Activated T-cell treated with anti-CD3 and anti-CD28 coated beads, Interleukin-2, amount 50 U/mL, for 4 hours (primary cell): ENCODE results near the gene PTPN5. TPM values are rescaled to one million over a fixed set of nuclear protein-coding genes. Genes with fewer than 3 reads are reported as not detected.

Experiments used
- ATAC-seq, 2 donors: fragments of 200-7000 bp; cut with Tn5 transposase; one replicate each; pipeline ENCODE4 v1.10.0; 2021
- DNase-seq: peaks from one replicate; pipeline ENCODE4 v3.0.0-alpha.2; 2020
- H3K27me3 Mint-ChIP-seq: one replicate; pipeline ENCODE4 v1.8.0; 2021; ENCODE audit warnings: low read depth, mixed read lengths
- H3K36me3 Mint-ChIP-seq: one replicate; pipeline ENCODE4 v1.8.0; 2022; ENCODE audit warnings: mixed read lengths; ENCODE audit not compliant: insufficient read depth
- H3K4me1 Mint-ChIP-seq: one replicate; pipeline ENCODE4 v1.8.0; 2021; ENCODE audit warnings: low read depth, mixed read lengths
- H3K4me3 Mint-ChIP-seq: one replicate; pipeline ENCODE4 v1.8.0; 2021; ENCODE audit warnings: mild to moderate bottlenecking, moderate library complexity, mixed read lengths
- H3K9me3 Mint-ChIP-seq: one replicate; pipeline ENCODE4 v1.8.0; 2021; ENCODE audit warnings: mixed read lengths
- total RNA-seq, 3 donors: library from RNA; stranded (reverse); gene quantifications; one replicate each; pipeline ENCODE4 v1.2.1, GENCODE V29; 2021

Gene PTPN5
- total RNA-seq, 3 donors from 2014 or later: not detected

GRCh38 chr11:18766015-18766414, 25.6 kb downstream of the PTPN5 start:
- no peaks in the 10 kb centered on the region for H3K36me3 Mint-ChIP-seq
- DNase-seq (no peak), ATAC-seq (no peak)
- peaks cover 3% of the 10 kb centered on the region for H3K27me3 Mint-ChIP-seq
- no peaks in the 10 kb centered on the region for H3K9me3 Mint-ChIP-seq
- no peak overlapping the region for H3K4me3 Mint-ChIP-seq
- peaks cover 9% of the 10 kb centered on the region for H3K4me1 Mint-ChIP-seq

GRCh38 chr11:18765554-18765953, 26.0 kb downstream of the PTPN5 start:
- H3K27me3 Mint-ChIP-seq: peaks cover 3% of the 10 kb centered on the region
- H3K4me1 Mint-ChIP-seq: peaks cover 9% of the 10 kb centered on the region
- DNase-seq (no peak), ATAC-seq (no peak)
- H3K36me3 Mint-ChIP-seq: no peaks in the 10 kb centered on the region
- no peaks in the 10 kb centered on the region for H3K9me3 Mint-ChIP-seq
- H3K4me3 Mint-ChIP-seq: no peak overlapping the region

GRCh38 chr11:18761741-18762140, 29.9 kb downstream of the PTPN5 start:
- H3K4me3 Mint-ChIP-seq: no peak overlapping the region
- peaks cover 9% of the 10 kb centered on the region for H3K4me1 Mint-ChIP-seq
- peaks cover 3% of the 10 kb centered on the region for H3K27me3 Mint-ChIP-seq
- no peak for DNase-seq
- H3K36me3 Mint-ChIP-seq: no peaks in the 10 kb centered on the region
- no peaks in the 10 kb centered on the region for H3K9me3 Mint-ChIP-seq
- ATAC-seq: no peak

- DNase-seq (no peak), ATAC-seq (no peak)
- H3K9me3 Mint-ChIP-seq: no peaks in the 10 kb centered on the region
- H3K4me1 Mint-ChIP-seq: peaks cover 9% of the 10 kb centered on the region
- no peak overlapping the region for H3K4me3 Mint-ChIP-seq
- peaks cover 3% of the 10 kb centered on the region for H3K27me3 Mint-ChIP-seq
- no peaks in the 10 kb centered on the region for H3K36me3 Mint-ChIP-seq
These were observed 30.5 kb downstream of the PTPN5 start for GRCh38 chr11:18761144-18761543.

- H3K9me3 Mint-ChIP-seq: no peaks in the 10 kb centered on the region
- no peak for ATAC-seq
These were observed 33.8 kb downstream of the PTPN5 start for GRCh38 chr11:18757811-18758210.

GRCh38 chr11:18756889-18757288, 34.7 kb downstream of the PTPN5 start:
- H3K4me3 Mint-ChIP-seq: no peak overlapping the region
- H3K9me3 Mint-ChIP-seq: no peaks in the 10 kb centered on the region
- no peaks in the 10 kb centered on the region for H3K27me3 Mint-ChIP-seq
- no peaks in the 10 kb centered on the region for H3K36me3 Mint-ChIP-seq
- DNase-seq (no peak), ATAC-seq (no peak)
- no peaks in the 10 kb centered on the region for H3K4me1 Mint-ChIP-seq

More at GRCh38 chr11:18757811-18758210, 33.8 kb downstream of the PTPN5 start:
- Mint-ChIP-seq H3K27me3 (no peaks in the 10 kb centered on the region), H3K4me3 (no peak overlapping the region), H3K36me3 (no peaks in the 10 kb centered on the region), H3K4me1 (no peaks in the 10 kb centered on the region)
- no peak for DNase-seq

- Mint-ChIP-seq H3K27me3 (peaks cover 10% of the 10 kb centered on the region), H3K4me1 (no peaks in the 10 kb centered on the region), H3K36me3 (no peaks in the 10 kb centered on the region), H3K9me3 (no peaks in the 10 kb centered on the region), H3K4me3 (no peak overlapping the region)
- no peak for DNase-seq
- ATAC-seq: no peak
These were observed 37.3 kb downstream of the PTPN5 start for GRCh38 chr11:18754308-18754707.

GRCh38 chr11:18752502-18752901, 39.1 kb downstream of the PTPN5 start:
- Mint-ChIP-seq H3K4me1 (no peaks in the 10 kb centered on the region), H3K27me3 (peaks cover 12% of the 10 kb centered on the region), H3K4me3 (no peak overlapping the region), H3K9me3 (no peaks in the 10 kb centered on the region), H3K36me3 (no peaks in the 10 kb centered on the region)
- ATAC-seq (no peak), DNase-seq (no peak)

GRCh38 chr11:18750944-18751343, 40.7 kb downstream of the PTPN5 start:
- no peaks in the 10 kb centered on the region for H3K4me1 Mint-ChIP-seq
- no peaks in the 10 kb centered on the region for H3K9me3 Mint-ChIP-seq
- no peaks in the 10 kb centered on the region for H3K36me3 Mint-ChIP-seq
- peaks cover 12% of the 10 kb centered on the region for H3K27me3 Mint-ChIP-seq
- H3K4me3 Mint-ChIP-seq: no peak overlapping the region
- no peak for ATAC-seq
- no peak for DNase-seq

- Mint-ChIP-seq H3K4me3 (no peak overlapping the region), H3K4me1 (no peaks in the 10 kb centered on the region), H3K36me3 (no peaks in the 10 kb centered on the region), H3K9me3 (no peaks in the 10 kb centered on the region), H3K27me3 (peaks cover 12% of the 10 kb centered on the region)
- DNase-seq: no peak
- no peak for ATAC-seq
These were observed 41.8 kb downstream of the PTPN5 start for GRCh38 chr11:18749681-18750319.

GRCh38 chr11:18748766-18749365, 42.7 kb downstream of the PTPN5 start:
- no peaks in the 10 kb centered on the region for H3K4me1 Mint-ChIP-seq
- ATAC-seq (no peak), DNase-seq (no peak)

GRCh38 chr11:18745251-18745650, 46.3 kb downstream of the PTPN5 start:
- Mint-ChIP-seq H3K27me3 (peaks cover 6% of the 10 kb centered on the region), H3K4me3 (no peak overlapping the region), H3K9me3 (no peaks in the 10 kb centered on the region), H3K36me3 (no peaks in the 10 kb centered on the region), H3K4me1 (no peaks in the 10 kb centered on the region)
- no peak for DNase-seq
- no peak for ATAC-seq

More at GRCh38 chr11:18748766-18749365, 42.7 kb downstream of the PTPN5 start:
- Mint-ChIP-seq H3K27me3 (peaks cover 12% of the 10 kb centered on the region), H3K4me3 (no peak overlapping the region), H3K36me3 (no peaks in the 10 kb centered on the region), H3K9me3 (no peaks in the 10 kb centered on the region)

GRCh38 chr11:18743900-18744514, 47.6 kb downstream of the PTPN5 start:
- Mint-ChIP-seq H3K36me3 (no peaks in the 10 kb centered on the region), H3K4me1 (no peaks in the 10 kb centered on the region), H3K9me3 (no peaks in the 10 kb centered on the region), H3K27me3 (peaks cover 2% of the 10 kb centered on the region), H3K4me3 (no peak overlapping the region)
- ATAC-seq: no peak
- DNase-seq: no peak

GRCh38 chr11:18743365-18743764, 48.2 kb downstream of the PTPN5 start:
- Mint-ChIP-seq H3K27me3 (no peaks in the 10 kb centered on the region), H3K4me3 (no peak overlapping the region), H3K4me1 (no peaks in the 10 kb centered on the region), H3K36me3 (no peaks in the 10 kb centered on the region), H3K9me3 (no peaks in the 10 kb centered on the region)
- DNase-seq (no peak), ATAC-seq (no peak)

GRCh38 chr11:18741783-18742182, 49.8 kb downstream of the PTPN5 start:
- no peak for DNase-seq
- H3K9me3 Mint-ChIP-seq: no peaks in the 10 kb centered on the region
- H3K4me3 Mint-ChIP-seq: no peak overlapping the region
- H3K27me3 Mint-ChIP-seq: no peaks in the 10 kb centered on the region
- no peaks in the 10 kb centered on the region for H3K36me3 Mint-ChIP-seq
- no peaks in the 10 kb centered on the region for H3K4me1 Mint-ChIP-seq
- ATAC-seq: no peak
